OCI-LY7 (cell line): Measurements from ENCODE around the gene CCDC8. TPM values are rescaled to one million over a fixed set of nuclear protein-coding genes. Genes with fewer than 3 reads are reported as not detected.
A peak's percentile ranks its signal among the peaks of the same experiment; 100 is the strongest.
"Not testable (repeated sequence)": the region's sequence is repeated elsewhere in the genome, so short reads cannot be mapped to it uniquely, and the experiment has no call there.

Experiments used
- BruUV-seq: library from RNA; stranded (reverse); fragments of 400-500 nt; replicated peaks from 2 replicates; lab custom pipeline; 2021; lab: Mats Ljungman, UMichigan
- CTCF ChIA-PET: fragments of 300-600 bp; sonication (Branson Sonifier 250); formaldehyde crosslinking; loops from one replicate; lab custom pipeline; 2022; ENCODE audit warnings: antibody characterized with exemption; ENCODE audit not compliant: unreplicated experiment; lab: Charles Lee
- POLR2A ChIA-PET: fragments of 300-600 bp; sonication (Branson Sonifier 250); formaldehyde crosslinking; loops from one replicate; lab custom pipeline; 2022; ENCODE audit warnings: antibody characterized with exemption; lab: Charles Lee
- DNase-seq: peaks from one replicate; pipeline ENCODE4 v3.0.0-alpha.2; 2015; ENCODE audit warnings: low spot score
- H2AFZ ChIP-seq: fragments of 200-600 bp; sonication (generic), shearing (Covaris generic); 2 replicates; pipeline ENCODE4 v1.6.1; 2014; ENCODE audit warnings: mild to moderate bottlenecking, antibody characterized with exemption, low read length, moderate library complexity
- H3K27ac ChIP-seq: fragments of 200-600 bp; sonication (generic); 2 replicates; pipeline ENCODE4 v1.5.1; 2014; ENCODE audit warnings: mixed run types, low read depth, mild to moderate bottlenecking, moderate library complexity, low read length, inconsistent platforms; ENCODE audit not compliant: poor library complexity, severe bottlenecking
- H3K36me3 ChIP-seq: fragments of 200-600 bp; sonication (generic); 2 replicates; pipeline ENCODE4 v1.6.1; 2014; ENCODE audit warnings: mild to moderate bottlenecking, antibody characterized with exemption, low read length, moderate library complexity, mixed read lengths; ENCODE audit not compliant: insufficient read depth
- H3K4me1 ChIP-seq: fragments of 200-600 bp; sonication (generic); 2 replicates; pipeline ENCODE4 v1.5.1; 2014; ENCODE audit warnings: mild to moderate bottlenecking, low read length; ENCODE audit not compliant: insufficient read depth, poor library complexity, severe bottlenecking
- H3K4me2 ChIP-seq: fragments of 200-600 bp; sonication (generic); 2 replicates; pipeline ENCODE4 v1.6.1; 2014; ENCODE audit warnings: mild to moderate bottlenecking, low read length
- H3K4me3 ChIP-seq: fragments of 200-600 bp; sonication (generic); 2 replicates; pipeline ENCODE4 v1.5.1; 2014; ENCODE audit warnings: mild to moderate bottlenecking, low read depth, low read length; ENCODE audit not compliant: poor library complexity, severe bottlenecking
- H3K79me2 ChIP-seq: fragments of 200-600 bp; sonication (generic); 2 replicates; pipeline ENCODE4 v1.6.1; 2016; ENCODE audit warnings: low read depth, mild to moderate bottlenecking, low read length, moderate library complexity, mixed read lengths; ENCODE audit not compliant: insufficient read depth
- H3K9me2 ChIP-seq: fragments of 200-600 bp; sonication (generic); 2 replicates; pipeline ENCODE4 v1.6.1; 2016; ENCODE audit warnings: mild to moderate bottlenecking, low read length, mixed read lengths; ENCODE audit not compliant: insufficient read depth
- H3K9me3 ChIP-seq: fragments of 200-600 bp; sonication (generic); 2 replicates; pipeline ENCODE4 v1.6.1; 2014; ENCODE audit warnings: mild to moderate bottlenecking, mixed run types, low read length, mixed read lengths
- H4K20me1 ChIP-seq: fragments of 200-600 bp; sonication (generic); 2 replicates; pipeline ENCODE4 v1.6.1; 2014; ENCODE audit warnings: mild to moderate bottlenecking, antibody characterized with exemption, low read length, moderate library complexity, mixed read lengths; ENCODE audit not compliant: insufficient read depth
- EZH2phosphoT487 ChIP-seq: fragments of 200-600 bp; sonication (generic); IDR thresholded peaks from 2 replicates; pipeline ENCODE4 v1.6.1; 2018; ENCODE audit warnings: low read depth, borderline replicate concordance, mild to moderate bottlenecking, mixed run types, antibody characterized with exemption, low read length, moderate library complexity, mixed read lengths
- intact Hi-C: fragments of 100-400 bp; cut with micrococcal nuclease; formaldehyde crosslinking; loops from one replicate; pipeline ENCODE4 v1.10.0; 2022; ENCODE audit not compliant: unreplicated experiment
- total RNA-seq, 2 experiments: library from RNA; depleted of rRNA in 1 of 2; stranded (reverse); fragments of >200 nt in 1 of 2; shearing (Covaris generic) in 1 of 2; gene quantifications; 2 replicates each; pipeline ENCODE4 v1.2.3, GENCODE V29; 2014 to 2022
- TF ChIP-seq, protein P1 (sequence below): fragments of 200-600 bp; sonication (generic); conservative IDR thresholded peaks from 2 replicates; pipeline ENCODE4 v1.5.1; 2014; ENCODE audit warnings: mild to moderate bottlenecking, antibody characterized with exemption, low read length, moderate library complexity, mixed read lengths

CCDC8 gene
- total RNA-seq, 2 experiments from 2014 or later = 0.09 to 0.10 TPM

DNA sequence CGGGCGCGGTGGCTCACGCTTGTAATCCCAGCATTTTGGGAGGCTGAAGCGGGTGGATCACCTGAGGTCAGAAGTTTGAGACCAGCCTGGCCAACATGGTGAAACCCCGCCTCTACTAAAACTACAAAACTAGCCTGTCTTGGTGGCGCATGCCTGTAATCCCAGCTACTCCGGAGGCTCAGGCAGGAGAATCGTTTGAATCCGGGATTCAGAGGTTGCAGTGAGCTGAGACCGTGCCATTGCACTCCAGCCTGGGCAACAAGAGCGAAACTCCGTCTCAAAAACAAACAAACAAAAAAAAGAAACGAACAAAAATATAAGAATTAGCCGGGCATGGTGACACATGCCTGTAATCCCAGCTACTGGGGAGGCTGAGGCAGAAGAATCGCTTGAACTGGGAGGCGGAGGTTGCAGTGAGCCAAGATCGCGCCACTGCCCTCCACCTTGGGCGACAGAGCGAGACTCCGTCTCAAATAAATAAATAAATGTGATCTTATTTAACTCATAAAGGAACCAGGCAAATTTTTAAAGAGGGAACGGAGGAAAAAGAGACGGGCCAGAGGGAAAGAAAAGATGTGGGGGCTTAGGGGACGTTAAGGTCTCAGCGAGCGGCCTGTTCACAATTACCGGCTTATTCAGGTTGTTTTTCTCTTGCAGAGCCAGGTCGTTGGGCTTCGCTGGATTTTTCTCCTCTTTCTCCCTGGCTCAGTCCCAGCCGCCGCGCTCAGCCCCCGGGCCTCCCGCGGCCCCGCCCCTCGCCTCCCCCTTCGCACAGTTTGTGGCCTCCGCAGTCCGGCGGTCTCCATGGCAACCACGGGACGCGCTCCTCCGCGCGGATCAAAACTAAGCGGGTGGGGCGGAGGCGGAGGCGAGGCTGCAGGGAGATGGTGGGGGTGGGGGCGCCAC lies 2.7 kb upstream of the CCDC8 start:
- BruUV-seq, H3K79me2 ChIP-seq, H3K27ac ChIP-seq, intact Hi-C loops, H4K20me1 ChIP-seq, H3K36me3 ChIP-seq, H3K9me3 ChIP-seq, H3K9me2 ChIP-seq, CTCF ChIA-PET: not testable (repeated sequence)
- peak; percentile 77 for DNase-seq
- POLR2A ChIA-PET = interaction anchor here (0.5 to 0.6 kb wide), 2 partner anchors 10 to 18 kb away, joined by 4 to 8 read pairs; no protein-coding TSS in a partner anchor
- H2AFZ ChIP-seq = peak overlapping the region; percentile 35; the same call in 1 of the 2 replicates
- peak overlapping the region; percentile 71 for H3K4me2 ChIP-seq
- H3K4me1 ChIP-seq = peaks cover 41% of the 10 kb centered on the region
- peak overlapping the region; percentile 52 for H3K4me3 ChIP-seq

GRCh38 chr19:46414899-46415298 lies 1.5 kb upstream of the CCDC8 start:
- H3K79me2 ChIP-seq, intact Hi-C loops, H3K4me2 ChIP-seq, H3K27ac ChIP-seq, H2AFZ ChIP-seq, H3K9me3 ChIP-seq, H3K9me2 ChIP-seq, H4K20me1 ChIP-seq, H3K36me3 ChIP-seq, CTCF ChIA-PET, DNase-seq, BruUV-seq, H3K4me3 ChIP-seq: not testable (repeated sequence)
- POLR2A ChIA-PET = interaction anchor here (0.5 to 1.0 kb wide), 3 partner anchors 11 to 253 kb away, joined by 3 to 8 read pairs (median 5); no protein-coding TSS in a partner anchor
- H3K4me1 ChIP-seq = peaks cover 46% of the 10 kb centered on the region

DNA sequence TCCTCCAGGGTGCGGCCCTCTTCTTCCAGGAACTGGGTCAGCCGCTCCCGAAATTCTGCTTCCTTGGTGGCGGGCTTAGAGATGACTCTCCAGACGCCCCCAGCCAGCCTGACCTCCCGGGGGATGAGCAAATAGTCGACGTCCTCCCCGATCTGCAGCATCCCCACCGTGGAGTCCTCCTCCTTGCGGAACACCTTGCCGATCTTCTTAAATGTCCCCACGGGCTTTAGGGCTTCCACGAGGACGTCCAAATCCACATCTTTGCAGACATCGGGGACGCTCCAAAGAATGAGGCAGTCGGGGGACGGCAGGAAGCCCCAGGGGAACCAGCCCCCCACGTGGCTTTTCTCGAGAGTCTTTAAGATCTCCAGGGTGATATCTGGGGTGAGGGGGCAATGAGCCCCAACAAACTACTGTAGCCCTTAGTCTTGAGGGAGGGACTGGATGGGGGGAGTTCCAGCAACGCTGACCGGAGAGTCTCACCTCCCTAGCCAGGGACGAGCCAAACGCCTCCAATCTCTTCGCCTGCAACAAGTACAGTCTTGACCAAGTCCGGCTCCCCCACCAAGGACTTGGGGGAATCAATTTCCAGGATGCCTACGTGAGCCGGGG lies 608 bp downstream of the CCDC8 start:
- no peaks in the 10 kb centered on the region for H3K79me2 ChIP-seq
- TF ChIP-seq EZH2phosphoT487 = no peak
- TF ChIP-seq, protein P1, sequence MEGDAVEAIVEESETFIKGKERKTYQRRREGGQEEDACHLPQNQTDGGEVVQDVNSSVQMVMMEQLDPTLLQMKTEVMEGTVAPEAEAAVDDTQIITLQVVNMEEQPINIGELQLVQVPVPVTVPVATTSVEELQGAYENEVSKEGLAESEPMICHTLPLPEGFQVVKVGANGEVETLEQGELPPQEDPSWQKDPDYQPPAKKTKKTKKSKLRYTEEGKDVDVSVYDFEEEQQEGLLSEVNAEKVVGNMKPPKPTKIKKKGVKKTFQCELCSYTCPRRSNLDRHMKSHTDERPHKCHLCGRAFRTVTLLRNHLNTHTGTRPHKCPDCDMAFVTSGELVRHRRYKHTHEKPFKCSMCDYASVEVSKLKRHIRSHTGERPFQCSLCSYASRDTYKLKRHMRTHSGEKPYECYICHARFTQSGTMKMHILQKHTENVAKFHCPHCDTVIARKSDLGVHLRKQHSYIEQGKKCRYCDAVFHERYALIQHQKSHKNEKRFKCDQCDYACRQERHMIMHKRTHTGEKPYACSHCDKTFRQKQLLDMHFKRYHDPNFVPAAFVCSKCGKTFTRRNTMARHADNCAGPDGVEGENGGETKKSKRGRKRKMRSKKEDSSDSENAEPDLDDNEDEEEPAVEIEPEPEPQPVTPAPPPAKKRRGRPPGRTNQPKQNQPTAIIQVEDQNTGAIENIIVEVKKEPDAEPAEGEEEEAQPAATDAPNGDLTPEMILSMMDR = no peak
- ChIA-PET POLR2A (no interaction called here), CTCF (no interaction called here)
- no TSS peak for BruUV-seq
- no peak overlapping the region for H3K4me2 ChIP-seq
- no peak for DNase-seq
- H3K36me3 ChIP-seq = no peaks in the 10 kb centered on the region
- H3K4me1 ChIP-seq = peaks cover 48% of the 10 kb centered on the region
- no peaks in the 10 kb centered on the region for H4K20me1 ChIP-seq
- no peaks in the 10 kb centered on the region for H3K9me3 ChIP-seq
- no peak overlapping the region for H2AFZ ChIP-seq
- H3K4me3 ChIP-seq = no peak overlapping the region
- intact Hi-C loops = no loop called here
- no peaks in the 10 kb centered on the region for H3K9me2 ChIP-seq
- no peak overlapping the region for H3K27ac ChIP-seq
